ENCODE results near the gene ZKSCAN1. TPM values are rescaled to one million over a fixed set of nuclear protein-coding genes. Genes with fewer than 3 reads are reported as not detected.

ZKSCAN1 gene
- total RNA-seq, 1 experiment from 2014 or later = 61.2 TPM

GRCh38 chr7:100061518-100062193 lies 46.3 kb downstream of the ZKSCAN1 start:
- no peak for TF ChIP-seq EZH2phosphoT487 (IDR thresholded peaks at IDR 0.05; ENCODE audit: borderline replicate concordance)
- TF ChIP-seq ZFX (IDR thresholded peaks at IDR 0.05) = no peak
- TF ChIP-seq POLR2AphosphoS5 (IDR thresholded peaks at IDR 0.05; ENCODE audit: low read depth, low read length) = no peak
- no peak for TF ChIP-seq CEBPB (IDR thresholded peaks at IDR 0.05; ENCODE audit: low read depth)
- TF ChIP-seq ATF3 (IDR thresholded peaks at IDR 0.05) = no peak
- TF ChIP-seq CTCF (IDR thresholded peaks at IDR 0.05 in 2 of 3, conservative IDR thresholded peaks at IDR 0.05 in 1 of 3; ENCODE audit: borderline replicate concordance in 1 of 3, insufficient read depth in 1 of 3, low read depth in 2 of 3, low read length in 2 of 3) = no peak
- TF ChIP-seq POLR2A (IDR thresholded peaks at IDR 0.05; ENCODE audit: borderline replicate concordance, extremely low read depth, insufficient read depth, insufficient read length) = no peak
- no peak for TF ChIP-seq RAD21 (IDR thresholded peaks at IDR 0.05; ENCODE audit: low read depth)
- intact Hi-C loops (cut with micrococcal nuclease) = no loop called here
- Histone ChIP-seq H4K20me1 (ENCODE audit: insufficient read depth) (no peaks in the 10 kb centered on the region), H3K9ac (ENCODE audit: low read length) (no peak overlapping the region), H3K27ac (ENCODE audit: low read depth, low read length) (no peak overlapping the region), H3K4me1 (ENCODE audit: control insufficient read depth in 1 of 2, insufficient read depth in 2 of 2, low read length in 2 of 2) (no peaks in the 10 kb centered on the region), H3K79me2 (ENCODE audit: insufficient read depth, low read length) (no peaks in the 10 kb centered on the region), H3K27me3 (ENCODE audit: insufficient read depth, low read length) (no peaks in the 10 kb centered on the region), H3K4me3 (replicated peaks in 1 of 2; ENCODE audit: low read depth in 1 of 2, low read length in 2 of 2) (no peak overlapping the region), H3K9me3 (ENCODE audit: control insufficient read depth in 1 of 2, insufficient read depth in 1 of 2, low read depth in 1 of 2, low read length in 2 of 2) (no peaks in the 10 kb centered on the region), H3K9me2 (ENCODE audit: insufficient read depth) (no peaks in the 10 kb centered on the region), H3K36me3 (ENCODE audit: control insufficient read depth in 1 of 2, insufficient read depth in 2 of 2, low read length in 2 of 2) (peaks cover 15 to 22% of the 10 kb centered on the region in 2 experiments; a peak in 3 of 4 replicates), H3K4me2 (ENCODE audit: low read length) (no peak overlapping the region), H2AFZ (ENCODE audit: low read depth, low read length, poor library complexity, severe bottlenecking) (no peak overlapping the region)
- ATAC-seq (no peak), DNase-seq (ENCODE audit: low read depth, low spot score) (no peak)
- RAD21 ChIA-PET (ENCODE audit: low non-redundant PET in 1 of 2, low total read pairs in 2 of 2, uncharacterized antibody in 2 of 2, unreplicated experiment in 2 of 2) = no interaction called here
- no TSS peak for BruUV-seq (replicated peaks)
- CTCF ChIA-PET = no interaction called here
- POLR2A ChIA-PET = no interaction called here
